Suppressor macrophage treated with lipopolysaccharide for 4 hours (primary cell): ENCODE results near the gene JAM3.

Source experiments
- DNase-seq: peaks from one replicate; pipeline ENCODE4 v3.0.0-alpha.2; 2020

JAM3 gene

DNA sequence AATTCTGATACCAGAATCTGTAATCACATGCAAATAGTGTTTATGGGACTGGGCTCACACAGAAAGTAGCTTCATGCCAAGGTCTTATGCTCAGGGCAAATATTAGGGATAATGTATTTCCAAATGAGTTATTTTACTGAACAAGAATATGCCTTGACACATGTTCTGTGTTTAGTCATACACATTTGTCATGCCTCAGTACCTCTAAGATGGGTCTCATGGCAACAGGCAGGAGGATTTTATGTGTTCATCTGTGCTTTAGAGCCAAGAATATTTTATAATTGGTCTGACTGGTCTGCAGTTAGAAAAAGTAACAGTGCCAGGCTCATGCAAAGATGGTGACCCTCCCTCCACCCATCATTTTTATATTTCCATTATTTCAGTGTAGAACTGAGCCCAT is 49.1 kb downstream of the JAM3 start:
- DNase-seq = no peak

DNA sequence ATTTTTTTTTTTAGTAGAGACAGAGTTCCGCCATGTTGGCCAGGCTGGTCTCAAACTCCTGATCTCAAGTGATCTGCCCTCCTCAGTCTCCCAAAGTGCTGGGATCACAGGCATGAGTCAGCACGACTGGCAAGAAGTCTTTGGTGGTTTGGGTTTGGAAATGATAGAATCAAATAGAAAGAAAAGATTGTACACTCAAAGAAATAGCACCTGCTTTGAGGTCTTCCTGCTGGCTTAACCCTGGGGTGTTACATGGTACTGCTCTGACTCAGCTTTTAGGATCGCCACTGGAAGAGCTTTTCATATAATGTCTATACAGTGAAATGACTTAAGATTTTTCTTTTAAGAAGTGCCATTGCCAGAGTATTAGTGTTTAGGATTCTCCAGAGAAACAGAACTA is 50.2 kb downstream of the JAM3 start:
- DNase-seq = no peak

DNA sequence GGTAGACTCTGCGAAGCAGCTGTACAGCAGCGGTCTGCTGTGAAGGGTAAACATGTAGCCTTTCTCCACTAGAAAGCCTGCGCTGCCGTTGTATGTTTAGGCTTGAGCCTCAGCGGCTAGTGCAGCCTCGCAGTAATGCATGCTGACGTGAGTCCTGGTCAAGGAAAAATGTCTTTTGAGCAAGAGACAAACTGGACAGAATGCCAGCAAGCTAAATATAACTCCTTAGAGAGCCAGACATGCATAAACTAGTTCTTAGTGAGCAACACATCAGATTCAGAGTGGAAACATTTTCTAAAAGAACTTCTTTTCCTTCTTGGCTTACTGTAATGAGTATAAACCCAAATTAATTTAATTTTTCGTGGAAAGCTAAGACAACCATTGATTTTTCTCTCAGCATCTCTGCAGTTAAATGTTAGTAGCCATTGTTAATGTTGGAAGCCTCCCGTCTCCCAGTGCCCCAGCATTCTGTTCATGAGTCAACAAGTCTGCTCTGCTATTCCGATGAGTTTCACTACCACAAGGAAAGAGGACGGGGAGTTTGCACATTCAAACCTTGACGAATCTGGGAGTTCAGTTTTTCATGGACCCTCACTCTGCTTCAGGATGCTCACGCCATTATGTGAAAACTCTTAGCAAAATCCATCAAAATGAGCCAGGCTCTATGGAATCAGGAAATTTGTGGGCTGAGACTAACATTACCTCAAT is 51.4 kb downstream of the JAM3 start:
- no peak for DNase-seq

DNA sequence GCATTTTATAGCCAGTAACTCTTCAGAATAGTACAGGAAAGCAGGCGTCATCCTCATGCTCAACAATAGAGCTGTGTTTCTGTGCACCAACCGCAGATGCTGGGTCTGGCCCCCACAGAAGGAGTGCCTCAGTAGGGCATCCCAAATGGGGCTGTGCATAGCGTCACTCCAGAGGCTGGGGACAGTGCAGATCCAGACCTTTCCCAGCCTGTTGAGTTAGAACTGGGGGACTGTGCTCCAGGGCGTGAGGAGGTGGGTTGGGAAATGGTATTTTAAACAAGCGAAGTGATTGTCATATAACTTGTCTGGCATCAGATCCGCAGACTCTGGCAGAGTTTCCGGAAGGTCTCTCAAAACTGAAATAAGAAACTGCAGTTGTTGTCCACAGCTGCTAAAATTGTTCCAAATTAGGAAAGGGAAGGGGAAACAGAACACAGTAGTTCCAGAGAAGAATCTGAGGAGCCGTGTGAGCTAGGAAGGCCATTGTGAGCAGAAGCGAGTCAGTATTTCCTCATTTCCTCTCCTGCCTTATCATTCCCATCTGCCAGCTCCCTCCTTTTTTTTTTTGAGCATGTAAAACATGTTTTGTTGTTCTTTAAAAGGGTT is 52.2 kb downstream of the JAM3 start:
- DNase-seq = no peak

DNA sequence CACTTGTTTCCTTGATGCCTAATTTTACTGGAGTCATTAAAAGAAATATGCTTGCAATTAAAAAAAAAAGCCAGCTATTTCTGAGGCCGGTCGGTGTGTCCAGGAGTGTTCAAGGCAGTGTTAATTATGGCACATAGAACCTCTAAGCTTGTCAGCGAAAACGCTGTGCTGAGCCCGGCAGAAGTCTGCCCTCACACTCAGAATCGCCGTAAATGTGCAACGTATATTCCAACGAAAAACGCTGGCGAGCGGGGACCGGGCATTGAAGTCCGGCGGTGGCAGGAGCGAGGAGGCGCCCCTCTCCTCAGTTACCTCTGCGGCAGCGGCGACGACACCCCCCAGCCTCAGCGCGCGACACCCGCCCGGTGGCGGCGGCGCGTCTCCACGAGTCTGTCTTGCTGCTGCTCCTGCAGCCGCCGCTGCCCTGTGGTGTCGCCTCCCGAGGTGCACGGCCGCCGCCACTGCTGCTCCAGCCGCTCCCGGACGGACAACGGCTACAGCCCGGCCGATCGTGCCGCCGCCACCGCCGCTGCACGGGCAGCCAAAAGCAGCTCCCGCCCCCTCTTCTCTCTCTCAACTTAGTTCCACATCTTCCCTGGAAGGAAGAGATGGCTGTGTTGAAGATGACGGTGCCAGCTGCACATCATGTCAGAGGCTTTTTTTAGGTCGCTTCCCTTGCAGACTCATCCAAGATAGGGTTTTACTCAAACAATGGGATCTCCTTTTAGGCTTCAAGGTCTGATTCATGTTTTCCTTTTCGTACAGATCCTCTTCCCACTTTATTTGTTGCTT is 56.0 kb downstream of the JAM3 start:
- DNase-seq = peak; percentile 6

DNA sequence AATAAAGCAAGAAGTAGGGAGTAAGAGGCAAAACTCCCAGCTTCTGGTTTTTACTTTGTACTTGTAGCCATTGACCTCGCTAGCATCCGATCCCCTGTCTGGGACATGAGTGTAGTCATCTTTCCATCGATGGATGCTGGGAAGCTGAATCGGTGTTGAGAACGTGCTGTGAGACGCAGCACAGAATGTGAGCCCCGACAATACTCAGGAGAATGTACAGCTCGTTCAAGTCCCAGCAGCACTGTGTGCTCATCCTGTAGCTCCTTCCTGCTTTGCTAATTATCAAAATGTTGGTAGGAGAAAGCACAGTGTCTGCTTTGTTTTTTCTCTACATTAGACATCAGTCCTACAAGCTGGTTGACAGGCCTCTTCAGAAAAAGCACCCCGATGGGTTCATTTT is 56.6 kb downstream of the JAM3 start:
- no peak for DNase-seq

DNA sequence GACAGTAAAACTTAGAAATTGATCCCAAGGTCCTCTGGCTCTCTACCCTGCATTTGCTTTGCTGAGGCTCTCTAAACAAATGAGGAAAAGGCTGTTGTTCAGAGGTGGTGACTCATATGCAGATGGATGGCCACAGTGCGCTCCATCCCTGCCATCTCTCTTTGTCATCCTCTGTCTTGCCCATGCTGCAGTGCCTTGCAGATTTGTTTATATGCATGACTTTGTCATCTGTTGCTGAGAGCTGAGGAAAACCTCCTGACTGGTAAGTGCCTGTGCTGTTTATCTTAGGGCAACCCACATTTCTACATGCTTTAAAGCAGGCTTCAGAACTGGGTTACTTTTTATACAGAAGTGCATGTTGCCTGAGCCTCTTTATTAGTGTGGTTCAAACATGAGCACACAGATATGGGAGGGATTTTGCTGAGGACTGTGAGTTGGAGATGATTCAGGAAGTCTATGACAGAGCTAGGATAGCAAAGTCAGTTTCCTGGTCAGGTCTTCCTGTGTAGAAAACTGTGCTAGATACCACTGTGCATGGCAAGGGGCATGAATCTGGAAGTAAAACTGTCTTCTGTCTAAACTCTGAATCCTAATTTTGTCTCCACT is 57.4 kb downstream of the JAM3 start:
- DNase-seq = no peak

DNA sequence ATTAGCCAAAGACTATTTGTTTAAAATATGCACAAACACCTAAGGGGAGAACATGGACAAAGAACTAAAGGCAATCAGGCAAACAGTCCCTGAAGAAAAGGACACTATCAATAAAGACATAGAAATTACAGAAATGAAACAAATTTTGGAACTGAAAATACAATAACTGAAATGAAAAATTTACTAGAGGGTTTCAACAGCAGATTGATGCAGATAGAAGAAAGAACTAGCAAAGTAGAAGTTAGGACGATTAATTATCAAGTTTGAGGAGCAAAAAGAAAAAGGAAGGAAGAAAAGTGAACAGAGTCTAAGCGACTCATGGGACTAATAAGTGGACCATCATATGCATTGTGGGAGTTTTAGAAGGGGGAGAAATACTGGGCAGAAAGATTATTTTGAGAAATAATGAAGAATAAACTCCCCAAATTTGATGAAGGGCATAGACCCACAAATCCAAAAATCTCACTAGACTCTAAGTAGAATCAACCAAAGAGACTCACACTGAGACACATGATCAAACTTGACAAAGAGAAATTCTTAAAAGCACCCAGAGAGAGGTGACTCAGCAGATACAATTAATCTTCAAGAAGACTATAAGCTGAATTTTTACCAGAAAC is 62.9 kb downstream of the JAM3 start:
- no peak for DNase-seq

DNA sequence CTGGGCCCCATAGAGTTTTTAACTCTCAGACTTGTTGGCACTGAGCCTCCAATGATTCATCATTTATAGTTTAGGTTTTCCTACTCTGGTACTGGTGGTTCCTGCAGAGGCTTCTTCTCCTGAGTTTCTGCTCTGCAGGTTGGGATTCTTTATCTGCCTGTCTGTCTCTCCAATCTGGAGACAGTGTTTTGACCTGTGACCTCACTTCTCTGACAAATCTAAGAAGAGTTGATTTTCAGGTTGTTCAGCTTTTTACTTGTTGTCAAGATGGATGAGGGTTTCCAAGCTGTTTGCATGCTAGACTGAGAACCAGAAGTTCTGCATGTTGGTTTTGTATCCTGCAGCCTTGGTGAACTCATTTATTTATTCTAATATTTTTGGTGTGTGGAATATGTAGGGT is 63.9 kb downstream of the JAM3 start:
- DNase-seq = no peak

DNA sequence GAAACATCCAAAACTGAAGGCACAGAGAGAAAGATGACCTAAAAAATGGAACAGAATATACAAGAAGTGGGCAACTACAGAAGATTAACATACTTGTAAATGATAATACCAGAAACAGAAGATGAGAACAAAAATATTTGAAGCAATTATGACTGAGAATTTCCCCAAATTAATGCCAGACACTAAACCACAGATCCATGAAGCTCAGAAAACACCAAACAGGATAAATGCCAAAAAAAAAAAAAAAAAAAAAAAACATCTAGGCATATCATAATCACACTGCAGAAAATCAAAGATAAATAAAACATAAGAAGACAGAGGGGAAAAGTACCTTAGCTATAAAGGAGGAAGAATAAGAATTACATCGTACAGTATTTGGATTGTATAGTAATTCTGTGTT is 65.3 kb downstream of the JAM3 start:
- DNase-seq = no peak

DNA sequence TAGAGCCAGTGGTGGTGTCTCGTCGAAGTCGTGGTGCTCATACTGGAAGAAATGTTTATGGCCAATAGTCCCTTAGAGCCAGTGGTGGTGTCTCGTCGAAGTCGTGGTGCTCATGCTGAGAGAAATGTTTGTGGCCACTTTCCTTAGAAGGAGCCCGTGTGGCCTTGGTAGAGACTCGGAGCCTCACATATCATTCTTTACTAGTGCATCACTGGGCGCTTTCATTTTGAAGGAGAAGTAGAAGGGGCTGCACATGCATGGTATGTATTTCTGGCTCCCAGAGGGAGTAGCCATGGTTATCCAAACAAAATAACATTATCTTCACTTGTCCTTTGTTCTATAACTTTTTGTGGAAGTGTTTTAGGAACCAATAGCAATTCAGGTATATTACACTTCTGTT is 69.5 kb downstream of the JAM3 start:
- DNase-seq = no peak

DNA sequence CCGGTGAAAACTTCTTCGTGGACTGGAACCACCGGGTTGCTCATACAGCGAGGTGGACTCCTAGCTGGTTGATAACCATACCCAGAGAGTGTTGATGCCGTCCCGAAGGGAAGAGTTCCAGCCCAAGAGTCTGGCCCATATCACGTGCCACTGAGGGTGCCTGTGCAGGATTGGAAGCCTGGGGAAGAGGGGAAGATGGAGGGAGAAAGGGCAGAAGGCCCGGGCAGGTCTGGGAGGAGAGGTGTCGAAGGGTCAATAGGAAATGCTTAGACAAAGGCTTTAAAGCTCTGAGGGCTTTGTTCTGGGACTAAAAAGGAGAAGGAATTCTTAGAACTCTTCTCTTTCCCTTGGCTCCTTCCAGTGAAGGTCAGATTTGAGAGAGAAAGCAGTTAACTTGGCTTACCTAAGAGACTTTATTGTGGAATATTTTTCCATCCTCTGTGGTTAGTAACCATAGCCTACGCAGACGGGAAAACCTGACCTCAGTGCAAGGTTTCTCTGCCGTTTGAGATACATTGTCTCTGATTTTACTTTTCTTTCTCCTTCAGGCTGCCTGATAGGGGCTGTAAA is 70.5 kb downstream of the JAM3 start:
- no peak for DNase-seq

DNA sequence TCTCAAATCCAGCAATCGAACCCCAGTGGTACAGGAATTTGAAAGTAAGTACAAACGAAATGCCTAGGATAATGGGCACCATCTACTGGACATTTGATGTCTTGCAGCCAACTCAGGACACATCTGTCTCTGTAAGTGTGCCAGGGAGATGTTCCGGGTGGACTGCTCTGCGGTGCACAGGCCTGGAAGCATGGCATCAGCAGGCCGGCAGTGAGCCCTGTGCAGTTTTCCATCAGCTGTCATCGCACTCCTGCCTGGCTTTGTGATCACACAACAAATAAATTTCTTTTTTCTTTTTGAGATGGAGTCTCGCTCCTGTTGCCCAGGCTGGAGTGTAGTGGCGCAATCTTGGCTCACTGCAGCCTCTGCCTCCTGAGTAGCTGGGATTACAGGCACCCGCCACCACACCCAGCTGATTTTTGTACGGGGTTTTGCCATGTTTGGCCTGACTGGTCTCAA is 71.0 kb downstream of the JAM3 start:
- peak; percentile 46 for DNase-seq

DNA sequence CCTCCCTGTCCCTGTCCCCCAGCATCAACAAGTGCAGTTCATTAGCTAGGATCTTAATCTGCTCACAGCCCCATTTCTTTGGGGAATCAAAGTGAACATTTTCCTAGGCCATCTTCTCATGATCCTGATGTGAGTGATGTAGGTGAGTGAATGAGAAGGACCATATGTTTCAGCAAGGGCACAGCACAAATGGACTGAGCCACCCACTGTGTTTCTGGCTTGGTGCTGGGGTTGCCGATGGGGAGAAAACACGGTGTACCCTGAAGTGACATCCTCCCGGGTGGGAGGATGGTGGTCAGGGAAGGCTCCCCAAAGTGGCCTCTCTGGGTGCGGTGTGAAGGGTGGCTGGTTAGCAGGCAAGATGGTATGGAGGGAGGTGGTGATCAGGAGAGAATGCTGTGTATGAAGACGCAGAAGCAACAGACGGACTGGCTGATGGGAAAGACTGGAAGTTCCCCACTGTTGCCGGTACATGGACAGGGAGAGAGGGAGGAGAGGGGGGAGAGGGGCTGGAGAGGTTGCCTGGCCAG is 72.2 kb downstream of the JAM3 start:
- DNase-seq = no peak

DNA sequence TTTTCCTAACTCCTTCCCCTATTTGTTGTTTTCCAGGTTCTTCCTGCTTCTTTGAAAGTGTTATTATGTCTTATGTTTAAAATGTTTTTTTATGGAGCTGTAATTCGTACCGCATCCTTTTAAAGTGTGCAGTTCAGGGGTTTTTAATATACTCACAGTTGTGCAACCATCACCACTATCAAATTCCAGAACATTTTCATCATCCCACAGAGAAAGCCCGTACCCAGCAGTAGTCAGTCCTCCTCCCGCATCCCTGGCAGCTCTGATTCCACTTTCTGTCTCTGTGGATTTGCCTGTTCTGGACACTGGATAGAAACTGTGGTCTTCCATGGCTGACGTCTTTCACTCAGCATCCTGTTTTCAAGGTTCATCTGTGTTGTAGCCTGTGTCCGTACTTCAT is 73.7 kb downstream of the JAM3 start:
- DNase-seq = no peak

DNA sequence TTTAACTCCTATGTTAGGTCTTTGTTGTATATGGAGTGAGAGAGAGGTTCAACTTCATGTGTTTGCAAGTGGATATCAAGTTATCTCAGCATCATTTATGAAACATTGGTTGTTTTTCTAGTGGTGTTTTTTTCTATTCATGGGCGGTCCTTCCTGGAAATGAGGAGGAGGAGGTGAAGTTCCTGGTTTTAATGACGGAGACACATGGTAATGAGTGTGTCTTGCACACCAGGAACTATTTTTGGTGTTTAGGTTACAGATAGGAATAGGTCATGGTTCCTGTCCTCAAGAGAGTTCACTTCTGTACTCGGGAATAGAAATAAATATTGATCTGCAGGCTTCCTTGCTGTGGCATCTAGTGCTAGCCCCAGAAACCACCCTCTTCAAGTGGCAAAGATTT is 74.9 kb downstream of the JAM3 start:
- DNase-seq = no peak

DNA sequence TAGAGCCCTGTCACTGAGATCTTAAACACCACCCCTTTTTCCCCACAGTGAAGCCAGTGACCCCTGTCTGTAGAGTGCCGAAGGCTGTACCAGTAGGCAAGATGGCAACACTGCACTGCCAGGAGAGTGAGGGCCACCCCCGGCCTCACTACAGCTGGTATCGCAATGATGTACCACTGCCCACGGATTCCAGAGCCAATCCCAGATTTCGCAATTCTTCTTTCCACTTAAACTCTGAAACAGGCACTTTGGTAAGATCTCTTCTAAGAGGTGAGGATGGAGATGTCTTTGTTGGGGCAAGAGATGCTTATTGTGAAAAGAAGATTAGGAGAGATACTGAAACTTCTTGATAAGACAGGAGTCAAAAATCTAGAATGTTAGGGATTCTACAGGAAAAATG is 75.9 kb downstream of the JAM3 start:
- no peak for DNase-seq

DNA sequence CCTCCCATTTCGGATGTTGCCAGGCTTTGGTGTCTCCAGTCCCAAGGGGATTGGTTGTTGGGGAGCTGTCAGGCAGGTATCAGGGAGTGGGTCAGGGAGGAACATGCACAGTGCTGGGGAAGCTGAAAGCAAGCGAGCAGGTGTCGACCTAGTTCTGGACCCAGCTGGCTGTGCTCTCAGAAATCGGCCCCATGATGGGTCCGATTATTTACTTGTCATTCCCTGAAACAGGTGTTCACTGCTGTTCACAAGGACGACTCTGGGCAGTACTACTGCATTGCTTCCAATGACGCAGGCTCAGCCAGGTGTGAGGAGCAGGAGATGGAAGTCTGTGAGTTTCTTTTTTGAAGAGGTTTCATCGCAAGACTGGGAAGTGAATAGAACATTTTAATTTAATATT is 76.8 kb downstream of the JAM3 start:
- DNase-seq = no peak

DNA sequence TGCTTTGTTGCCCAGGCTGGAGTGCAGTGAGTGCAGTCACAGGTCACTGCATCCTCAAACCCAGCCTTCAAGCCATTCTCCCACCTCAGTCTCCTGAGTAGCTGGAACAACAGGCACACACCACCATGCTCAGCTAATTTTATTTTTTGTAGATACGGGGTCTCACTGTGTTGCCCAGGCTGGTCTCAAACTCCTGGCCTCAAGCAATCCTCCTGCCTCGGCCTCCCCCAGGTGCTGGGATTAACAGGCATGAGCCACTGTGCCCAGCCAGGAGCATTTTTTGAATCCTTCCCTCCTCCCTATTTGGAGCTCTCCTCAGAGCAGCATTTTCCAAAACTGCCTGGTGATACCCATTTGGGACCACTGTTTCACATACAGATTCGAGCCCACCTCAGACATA is 77.7 kb downstream of the JAM3 start:
- no peak for DNase-seq

DNA sequence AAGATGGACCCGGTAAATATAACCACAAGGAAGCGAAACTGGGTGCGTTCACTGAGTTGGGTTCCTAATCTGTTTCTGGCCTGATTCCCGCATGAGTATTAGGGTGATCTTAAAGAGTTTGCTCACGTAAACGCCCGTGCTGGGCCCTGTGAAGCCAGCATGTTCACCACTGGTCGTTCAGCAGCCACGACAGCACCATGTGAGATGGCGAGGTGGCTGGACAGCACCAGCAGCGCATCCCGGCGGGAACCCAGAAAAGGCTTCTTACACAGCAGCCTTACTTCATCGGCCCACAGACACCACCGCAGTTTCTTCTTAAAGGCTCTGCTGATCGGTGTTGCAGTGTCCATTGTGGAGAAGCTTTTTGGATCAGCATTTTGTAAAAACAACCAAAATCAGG is 80.5 kb downstream of the JAM3 start:
- no peak for DNase-seq

DNA sequence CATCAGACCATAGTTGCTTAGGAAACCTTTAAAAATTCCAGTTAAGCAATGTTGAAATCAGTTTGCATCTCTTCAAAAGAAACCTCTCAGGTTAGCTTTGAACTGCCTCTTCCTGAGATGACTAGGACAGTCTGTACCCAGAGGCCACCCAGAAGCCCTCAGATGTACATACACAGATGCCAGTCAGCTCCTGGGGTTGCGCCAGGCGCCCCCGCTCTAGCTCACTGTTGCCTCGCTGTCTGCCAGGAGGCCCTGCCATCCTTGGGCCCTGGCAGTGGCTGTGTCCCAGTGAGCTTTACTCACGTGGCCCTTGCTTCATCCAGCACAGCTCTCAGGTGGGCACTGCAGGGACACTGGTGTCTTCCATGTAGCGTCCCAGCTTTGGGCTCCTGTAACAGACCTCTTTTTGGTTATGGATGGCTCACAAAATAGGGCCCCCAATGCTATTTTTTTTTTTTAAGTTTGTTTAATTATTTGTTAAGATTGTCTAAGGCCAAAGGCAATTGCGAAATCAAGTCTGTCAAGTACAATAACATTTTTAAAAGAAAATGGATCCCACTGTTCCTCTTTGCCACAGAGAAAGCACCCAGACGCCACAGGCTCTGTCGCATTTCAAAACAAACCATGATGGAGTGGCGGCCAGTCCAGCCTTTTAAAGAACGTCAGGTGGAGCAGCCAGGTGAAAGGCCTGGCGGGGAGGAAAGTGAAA is 81.5 kb downstream of the JAM3 start:
- DNase-seq = no peak
